ENCODE measurements around the gene LHFPL2. TPM values are rescaled to one million over a fixed set of nuclear protein-coding genes. Genes with fewer than 3 reads are reported as not detected.
A peak's percentile ranks its signal among the peaks of the same experiment; 100 is the strongest.

LHFPL2 gene
- total RNA-seq, 1 experiment from 2014 or later, result 17.9 TPM

DNA sequence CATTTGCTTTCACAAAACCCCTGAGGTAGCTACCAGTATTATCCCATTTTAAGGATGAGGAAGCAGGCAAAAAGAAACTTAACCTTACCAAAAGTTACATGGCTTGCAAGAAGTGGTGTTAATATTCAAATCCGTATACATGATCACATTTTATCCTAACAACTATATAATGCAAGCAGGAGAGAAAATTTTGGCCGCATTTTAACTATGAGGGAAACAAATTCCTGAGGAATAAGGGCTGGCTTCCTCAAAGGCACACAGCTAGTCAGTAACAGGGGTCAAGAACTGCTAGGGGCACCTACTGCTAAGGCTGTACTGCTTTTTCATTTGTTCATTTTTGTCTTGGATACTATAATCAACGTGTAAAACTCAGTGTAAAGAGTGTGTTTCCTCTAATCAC, 81.0 kb downstream of the LHFPL2 start:
- TF ChIP-seq, protein P1, sequence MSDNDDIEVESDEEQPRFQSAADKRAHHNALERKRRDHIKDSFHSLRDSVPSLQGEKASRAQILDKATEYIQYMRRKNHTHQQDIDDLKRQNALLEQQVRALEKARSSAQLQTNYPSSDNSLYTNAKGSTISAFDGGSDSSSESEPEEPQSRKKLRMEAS (IDR thresholded peaks at IDR 0.05), result no peak
- TF ChIP-seq EZH2phosphoT487 (IDR thresholded peaks at IDR 0.05; ENCODE audit: borderline replicate concordance) (no peak), ZNF274 (IDR thresholded peaks at IDR 0.05; ENCODE audit: low read depth, low read length) (no peak), POLR2A (IDR thresholded peaks at IDR 0.05; ENCODE audit: borderline replicate concordance, extremely low read depth, insufficient read depth, insufficient read length) (no peak)
- Histone ChIP-seq H3K9me2 (ENCODE audit: insufficient read depth) (no peaks in the 10 kb centered on the region), H3K4me1 (ENCODE audit: control insufficient read depth in 1 of 2, insufficient read depth in 2 of 2, low read length in 2 of 2) (peaks cover 5 to 24% of the 10 kb centered on the region in 2 experiments; a peak in 3 of 4 replicates), H2AFZ (ENCODE audit: low read depth, low read length, poor library complexity, severe bottlenecking) (no peak overlapping the region), H3K79me2 (ENCODE audit: insufficient read depth, low read length) (no peaks in the 10 kb centered on the region; the same call in 1 of the 2 replicates), H3K9me3 (ENCODE audit: control insufficient read depth in 1 of 2, insufficient read depth in 1 of 2, low read depth in 1 of 2, low read length in 2 of 2) (no peaks in the 10 kb centered on the region), H4K20me1 (ENCODE audit: insufficient read depth) (no peaks in the 10 kb centered on the region), H3K9ac (ENCODE audit: low read length) (no peak overlapping the region), H3K36me3 (ENCODE audit: control insufficient read depth in 1 of 2, insufficient read depth in 2 of 2, low read length in 2 of 2) (no peaks in the 10 kb centered on the region), H3K27ac (ENCODE audit: low read depth, low read length) (no peak overlapping the region), H3K27me3 (ENCODE audit: insufficient read depth, low read length) (no peaks in the 10 kb centered on the region), H3K4me2 (ENCODE audit: low read length) (no peak overlapping the region), H3K4me3 (replicated peaks in 1 of 2; ENCODE audit: low read depth in 1 of 2, low read length in 2 of 2) (no peak overlapping the region)
- POLR2A ChIA-PET, result no interaction called here
- RAD21 ChIA-PET (ENCODE audit: low non-redundant PET in 1 of 2, low total read pairs in 2 of 2, uncharacterized antibody in 2 of 2, unreplicated experiment in 2 of 2), result no interaction called here
- no peak for ATAC-seq
- BruUV-seq (replicated peaks), result no TSS peak
- intact Hi-C loops (cut with micrococcal nuclease), result no loop called here
- no peak for DNase-seq (ENCODE audit: low read depth, low spot score)
- CTCF ChIA-PET, result no interaction called here

DNA sequence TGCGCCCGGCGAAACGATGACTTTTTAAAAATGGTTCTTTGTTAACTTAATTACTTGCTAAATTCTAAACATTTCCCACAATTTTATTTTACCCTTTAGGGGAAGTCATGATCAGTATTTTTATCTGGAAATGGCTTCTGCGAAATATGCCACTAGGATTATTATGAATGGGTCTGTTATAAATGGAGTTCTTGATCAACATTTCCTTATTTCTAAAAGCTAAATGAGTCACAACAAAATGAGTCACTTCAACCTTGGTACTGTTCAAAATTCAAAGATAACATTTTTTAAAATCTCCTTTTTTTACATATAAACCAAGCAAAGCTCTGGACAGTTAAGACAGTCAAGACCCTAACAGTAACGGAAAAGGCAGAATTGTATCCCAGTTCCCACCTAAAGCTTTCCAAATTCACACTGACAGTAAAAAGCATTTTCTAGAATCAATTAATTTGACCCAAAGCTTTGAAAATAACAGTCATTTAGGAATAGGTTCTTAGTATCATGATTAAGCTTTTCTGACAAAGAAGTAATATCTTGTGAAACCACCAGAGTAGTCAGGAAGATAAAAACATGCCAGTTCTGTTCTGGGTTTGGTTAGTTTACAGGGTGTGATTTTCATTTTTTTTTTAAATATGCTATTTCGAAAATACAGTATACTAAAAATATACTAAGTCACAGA, 81.7 kb downstream of the LHFPL2 start:
- CTCF ChIA-PET, result no interaction called here

More for the DNA sequence above, 81.7 kb downstream of the LHFPL2 start:
- no peaks in the 10 kb centered on the region for H3K36me3 ChIP-seq (ENCODE audit: control insufficient read depth in 1 of 2, insufficient read depth in 2 of 2, low read length in 2 of 2)
- RAD21 ChIA-PET (ENCODE audit: low non-redundant PET in 1 of 2, low total read pairs in 2 of 2, uncharacterized antibody in 2 of 2, unreplicated experiment in 2 of 2), result no interaction called here
- H3K79me2 ChIP-seq (ENCODE audit: insufficient read depth, low read length), result no peaks in the 10 kb centered on the region; the same call in 1 of the 2 replicates
- no peak overlapping the region for H3K27ac ChIP-seq (ENCODE audit: low read depth, low read length)
- no peaks in the 10 kb centered on the region for H4K20me1 ChIP-seq (ENCODE audit: insufficient read depth)
- intact Hi-C loops (cut with micrococcal nuclease), result no loop called here
- H3K27me3 ChIP-seq (ENCODE audit: insufficient read depth, low read length), result no peaks in the 10 kb centered on the region
- POLR2A ChIA-PET, result no interaction called here
- H2AFZ ChIP-seq (ENCODE audit: low read depth, low read length, poor library complexity, severe bottlenecking), result no peak overlapping the region
- H3K4me2 ChIP-seq (ENCODE audit: low read length), result peak overlapping the region; percentile 28
- ATAC-seq, result no peak
- no peaks in the 10 kb centered on the region for H3K9me2 ChIP-seq (ENCODE audit: insufficient read depth)
- H3K9ac ChIP-seq (ENCODE audit: low read length), result no peak overlapping the region
- peaks cover 5 to 24% of the 10 kb centered on the region in 2 experiments; a peak in 3 of 4 replicates for H3K4me1 ChIP-seq (ENCODE audit: control insufficient read depth in 1 of 2, insufficient read depth in 2 of 2, low read length in 2 of 2)
- H3K9me3 ChIP-seq (ENCODE audit: control insufficient read depth in 1 of 2, insufficient read depth in 1 of 2, low read depth in 1 of 2, low read length in 2 of 2), result no peaks in the 10 kb centered on the region
- no TSS peak for BruUV-seq (replicated peaks)
- no peak overlapping the region for H3K4me3 ChIP-seq (replicated peaks in 1 of 2; ENCODE audit: low read depth in 1 of 2, low read length in 2 of 2)
- TF ChIP-seq JUND (IDR thresholded peaks at IDR 0.05) (peak; percentile 35; the same call in 1 of the 2 replicates), FOSL1 (IDR thresholded peaks at IDR 0.05; ENCODE audit: low read depth) (peak; percentile 61; the same call in 1 of the 2 replicates), RAD21 (IDR thresholded peaks at IDR 0.05; ENCODE audit: low read depth) (no peak), POLR2AphosphoS5 (IDR thresholded peaks at IDR 0.05; ENCODE audit: low read depth, low read length) (no peak), CBX3 (IDR thresholded peaks at IDR 0.05; ENCODE audit: low read depth) (no peak), ZNF274 (IDR thresholded peaks at IDR 0.05; ENCODE audit: low read depth, low read length) (no peak)
- TF ChIP-seq, protein P1 (IDR thresholded peaks at IDR 0.05), result no peak
- no peak for DNase-seq (ENCODE audit: low read depth, low spot score)
